Measurements from ENCODE around the gene RCVRN.

The RCVRN gene

GRCh38 chr17:9878786-9879525 lies 26.1 kb downstream of the RCVRN start:
- Histone ChIP-seq H3K27me3 (ENCODE audit: insufficient read depth, low read length) (no peaks in the 10 kb centered on the region), H3K36me3 (ENCODE audit: insufficient read depth, low read length) (no peaks in the 10 kb centered on the region), H2AFZ (ENCODE audit: low read depth, low read length) (no peak overlapping the region), H3K9me3 (ENCODE audit: low read length) (no peaks in the 10 kb centered on the region), H3K4me1 (ENCODE audit: insufficient read depth, low read length) (no peaks in the 10 kb centered on the region), H3K4me3 (ENCODE audit: low read length) (no peak overlapping the region)

GRCh38 chr17:9878356-9878755 lies 26.7 kb downstream of the RCVRN start:
- no peaks in the 10 kb centered on the region for H3K4me1 ChIP-seq (ENCODE audit: insufficient read depth, low read length)
- no peaks in the 10 kb centered on the region for H3K27me3 ChIP-seq (ENCODE audit: insufficient read depth, low read length)
- H3K9me3 ChIP-seq (ENCODE audit: low read length): no peaks in the 10 kb centered on the region
- no peaks in the 10 kb centered on the region for H3K36me3 ChIP-seq (ENCODE audit: insufficient read depth, low read length)
- H2AFZ ChIP-seq (ENCODE audit: low read depth, low read length): no peak overlapping the region
- H3K4me3 ChIP-seq (ENCODE audit: low read length): no peak overlapping the region

GRCh38 chr17:9875441-9875840 lies 29.6 kb downstream of the RCVRN start:
- Histone ChIP-seq H3K27me3 (ENCODE audit: insufficient read depth, low read length) (no peaks in the 10 kb centered on the region), H3K4me1 (ENCODE audit: insufficient read depth, low read length) (no peaks in the 10 kb centered on the region), H3K9me3 (ENCODE audit: low read length) (no peaks in the 10 kb centered on the region), H3K36me3 (ENCODE audit: insufficient read depth, low read length) (no peaks in the 10 kb centered on the region), H2AFZ (ENCODE audit: low read depth, low read length) (no peak overlapping the region), H3K4me3 (ENCODE audit: low read length) (no peak overlapping the region)

GRCh38 chr17:9874722-9875121 lies 30.3 kb downstream of the RCVRN start:
- Histone ChIP-seq H3K4me3 (ENCODE audit: low read length) (no peak overlapping the region), H3K36me3 (ENCODE audit: insufficient read depth, low read length) (no peaks in the 10 kb centered on the region), H3K9me3 (ENCODE audit: low read length) (no peaks in the 10 kb centered on the region), H2AFZ (ENCODE audit: low read depth, low read length) (no peak overlapping the region), H3K4me1 (ENCODE audit: insufficient read depth, low read length) (no peaks in the 10 kb centered on the region), H3K27me3 (ENCODE audit: insufficient read depth, low read length) (no peaks in the 10 kb centered on the region)

GRCh38 chr17:9872852-9873251 lies 32.2 kb downstream of the RCVRN start:
- Histone ChIP-seq H3K27me3 (ENCODE audit: insufficient read depth, low read length) (no peaks in the 10 kb centered on the region), H3K36me3 (ENCODE audit: insufficient read depth, low read length) (no peaks in the 10 kb centered on the region), H3K4me1 (ENCODE audit: insufficient read depth, low read length) (peaks cover 15% of the 10 kb centered on the region), H2AFZ (ENCODE audit: low read depth, low read length) (no peak overlapping the region), H3K4me3 (ENCODE audit: low read length) (no peak overlapping the region), H3K9me3 (ENCODE audit: low read length) (no peaks in the 10 kb centered on the region)

- no peaks in the 10 kb centered on the region for H3K36me3 ChIP-seq (ENCODE audit: insufficient read depth, low read length)
- no peaks in the 10 kb centered on the region for H3K9me3 ChIP-seq (ENCODE audit: low read length)
- H3K4me3 ChIP-seq (ENCODE audit: low read length): no peak overlapping the region
Measured at GRCh38 chr17:9868552-9868951, 36.5 kb downstream of the RCVRN start.

GRCh38 chr17:9865586-9865985 lies 39.5 kb downstream of the RCVRN start:
- no peak overlapping the region for H3K4me3 ChIP-seq (ENCODE audit: low read length)
- peaks cover 6% of the 10 kb centered on the region for H3K27me3 ChIP-seq (ENCODE audit: insufficient read depth, low read length)
- H3K4me1 ChIP-seq (ENCODE audit: insufficient read depth, low read length): peaks cover 17% of the 10 kb centered on the region
- no peaks in the 10 kb centered on the region for H3K9me3 ChIP-seq (ENCODE audit: low read length)
- no peak overlapping the region for H2AFZ ChIP-seq (ENCODE audit: low read depth, low read length)
- no peaks in the 10 kb centered on the region for H3K36me3 ChIP-seq (ENCODE audit: insufficient read depth, low read length)

More at GRCh38 chr17:9868552-9868951, 36.5 kb downstream of the RCVRN start:
- Histone ChIP-seq H2AFZ (ENCODE audit: low read depth, low read length) (no peak overlapping the region), H3K27me3 (ENCODE audit: insufficient read depth, low read length) (no peaks in the 10 kb centered on the region), H3K4me1 (ENCODE audit: insufficient read depth, low read length) (peaks cover 17% of the 10 kb centered on the region)

GRCh38 chr17:9862949-9863348 lies 42.1 kb downstream of the RCVRN start:
- no peaks in the 10 kb centered on the region for H3K36me3 ChIP-seq (ENCODE audit: insufficient read depth, low read length)
- H3K9me3 ChIP-seq (ENCODE audit: low read length): no peaks in the 10 kb centered on the region
- H2AFZ ChIP-seq (ENCODE audit: low read depth, low read length): no peak overlapping the region
- H3K27me3 ChIP-seq (ENCODE audit: insufficient read depth, low read length): peaks cover 6% of the 10 kb centered on the region
- H3K4me3 ChIP-seq (ENCODE audit: low read length): no peak overlapping the region
- peaks cover 3% of the 10 kb centered on the region for H3K4me1 ChIP-seq (ENCODE audit: insufficient read depth, low read length)

GRCh38 chr17:9862220-9862619 lies 42.9 kb downstream of the RCVRN start:
- H2AFZ ChIP-seq (ENCODE audit: low read depth, low read length): no peak overlapping the region
- no peaks in the 10 kb centered on the region for H3K4me1 ChIP-seq (ENCODE audit: insufficient read depth, low read length)
- peaks cover 6% of the 10 kb centered on the region for H3K27me3 ChIP-seq (ENCODE audit: insufficient read depth, low read length)
- H3K9me3 ChIP-seq (ENCODE audit: low read length): no peaks in the 10 kb centered on the region
- no peak overlapping the region for H3K4me3 ChIP-seq (ENCODE audit: low read length)
- no peaks in the 10 kb centered on the region for H3K36me3 ChIP-seq (ENCODE audit: insufficient read depth, low read length)

GRCh38 chr17:9860851-9861250 lies 44.2 kb downstream of the RCVRN start:
- no peaks in the 10 kb centered on the region for H3K9me3 ChIP-seq (ENCODE audit: low read length)

GRCh38 chr17:9859781-9860180 lies 45.3 kb downstream of the RCVRN start:
- no peak overlapping the region for H3K4me3 ChIP-seq (ENCODE audit: low read length)
- H3K27me3 ChIP-seq (ENCODE audit: insufficient read depth, low read length): peaks cover 6% of the 10 kb centered on the region

More at GRCh38 chr17:9860851-9861250, 44.2 kb downstream of the RCVRN start:
- Histone ChIP-seq H3K36me3 (ENCODE audit: insufficient read depth, low read length) (no peaks in the 10 kb centered on the region), H2AFZ (ENCODE audit: low read depth, low read length) (no peak overlapping the region), H3K4me1 (ENCODE audit: insufficient read depth, low read length) (no peaks in the 10 kb centered on the region), H3K4me3 (ENCODE audit: low read length) (no peak overlapping the region), H3K27me3 (ENCODE audit: insufficient read depth, low read length) (peaks cover 6% of the 10 kb centered on the region)

GRCh38 chr17:9855036-9855435 lies 50.0 kb downstream of the RCVRN start:
- Histone ChIP-seq H3K9me3 (ENCODE audit: low read length) (no peaks in the 10 kb centered on the region), H3K27me3 (ENCODE audit: insufficient read depth, low read length) (no peaks in the 10 kb centered on the region), H3K36me3 (ENCODE audit: insufficient read depth, low read length) (no peaks in the 10 kb centered on the region), H3K4me3 (ENCODE audit: low read length) (no peak overlapping the region), H2AFZ (ENCODE audit: low read depth, low read length) (no peak overlapping the region), H3K4me1 (ENCODE audit: insufficient read depth, low read length) (no peaks in the 10 kb centered on the region)

More at GRCh38 chr17:9859781-9860180, 45.3 kb downstream of the RCVRN start:
- Histone ChIP-seq H2AFZ (ENCODE audit: low read depth, low read length) (no peak overlapping the region), H3K9me3 (ENCODE audit: low read length) (no peaks in the 10 kb centered on the region), H3K36me3 (ENCODE audit: insufficient read depth, low read length) (no peaks in the 10 kb centered on the region), H3K4me1 (ENCODE audit: insufficient read depth, low read length) (no peaks in the 10 kb centered on the region)

GRCh38 chr17:9854255-9854654 lies 50.8 kb downstream of the RCVRN start:
- H3K4me3 ChIP-seq (ENCODE audit: low read length): no peak overlapping the region
- no peaks in the 10 kb centered on the region for H3K27me3 ChIP-seq (ENCODE audit: insufficient read depth, low read length)
- no peaks in the 10 kb centered on the region for H3K9me3 ChIP-seq (ENCODE audit: low read length)
- H2AFZ ChIP-seq (ENCODE audit: low read depth, low read length): no peak overlapping the region
- no peaks in the 10 kb centered on the region for H3K36me3 ChIP-seq (ENCODE audit: insufficient read depth, low read length)
- no peaks in the 10 kb centered on the region for H3K4me1 ChIP-seq (ENCODE audit: insufficient read depth, low read length)

- Histone ChIP-seq H3K27me3 (ENCODE audit: insufficient read depth, low read length) (no peaks in the 10 kb centered on the region), H3K4me1 (ENCODE audit: insufficient read depth, low read length) (no peaks in the 10 kb centered on the region), H3K36me3 (ENCODE audit: insufficient read depth, low read length) (no peaks in the 10 kb centered on the region), H3K4me3 (ENCODE audit: low read length) (no peak overlapping the region), H2AFZ (ENCODE audit: low read depth, low read length) (no peak overlapping the region), H3K9me3 (ENCODE audit: low read length) (no peaks in the 10 kb centered on the region)
Measured at GRCh38 chr17:9850151-9850550, 54.9 kb downstream of the RCVRN start.

All from neuron (in vitro differentiated cells).